GM12878 (cell line): ENCODE data around the gene TADA3. TPM values are rescaled to one million over a fixed set of nuclear protein-coding genes. Genes with fewer than 3 reads are reported as not detected.

Source experiments
- ATAC-seq: fragments of 200-7000 bp; cut with Tn5 transposase; 3 replicates; pipeline ENCODE4 v1.9.1; 2020; ENCODE audit warnings: mild to moderate bottlenecking, moderate library complexity
- BruUV-seq: library from RNA; stranded (reverse); fragments of 400-500 nt; replicated peaks from 2 replicates; lab custom pipeline; 2021; lab: Mats Ljungman, UMichigan
- CTCF ChIA-PET: fragments of 300-600 bp; sonication (Branson Sonifier 250); formaldehyde crosslinking; extraction: SDS; loops from one replicate; lab custom pipeline; 2021; ENCODE audit warnings: inconsistent platforms; lab: Yijun Ruan, JAX
- POLR2A ChIA-PET: fragments of 350-600 bp; formaldehyde crosslinking; extraction: SDS; loops from one replicate; lab custom pipeline; 2021; ENCODE audit warnings: inconsistent platforms; lab: Charles Lee
- RAD21 ChIA-PET: fragments of 300-600 bp; sonication (Branson Sonifier 250); formaldehyde crosslinking; loops from one replicate; lab custom pipeline; 2023; ENCODE audit warnings: antibody characterized with exemption; ENCODE audit not compliant: unreplicated experiment; lab: Charles Lee
- SMC1A ChIA-PET: fragments of 300-600 bp; sonication (Branson Sonifier 250); formaldehyde crosslinking; loops from one replicate; lab custom pipeline; 2023; ENCODE audit not compliant: unreplicated experiment, uncharacterized antibody; lab: Charles Lee
- DNase-seq: peaks from one replicate; pipeline ENCODE4 v3.0.0-alpha.2; 2011; ENCODE audit warnings: low read depth, low spot score
- FAIRE-seq: peaks from 3 replicates; lab custom pipeline; 2011; peaks lifted over from hg19 to GRCh38; lab: Jason Lieb, UNC
- H2AFZ ChIP-seq: 2 replicates; pipeline ENCODE4 v1.6.0; 2011; ENCODE audit warnings: low read depth, low read length, control low read depth; ENCODE audit not compliant: control insufficient read depth
- H3K27ac ChIP-seq: 2 replicates; pipeline ENCODE4 v1.5.1; 2011; ENCODE audit warnings: control low read depth; ENCODE audit not compliant: control insufficient read depth, insufficient read depth
- H3K27me3 ChIP-seq, 2 experiments: replicated peaks in 1 of 2; 2 replicates each; pipeline versions ENCODE4 v1.6.0 to v1.6.1; 2011; ENCODE audit warnings: low read length in 1 of 2; ENCODE audit not compliant: control insufficient read depth in 2 of 2, insufficient read depth in 2 of 2
- H3K36me3 ChIP-seq, 2 experiments: 2 replicates each; pipeline ENCODE4 v1.5.1; 2011; ENCODE audit warnings: low read length in 1 of 2; ENCODE audit not compliant: control insufficient read depth in 2 of 2, insufficient read depth in 2 of 2
- H3K4me1 ChIP-seq: 2 replicates; pipeline ENCODE4 v1.6.1; 2011; ENCODE audit warnings: mild to moderate bottlenecking, low read length, moderate library complexity, mixed read lengths; ENCODE audit not compliant: control insufficient read depth, insufficient read depth
- H3K4me2 ChIP-seq: 2 replicates; pipeline ENCODE4 v1.6.0; 2011; ENCODE audit warnings: control low read depth; ENCODE audit not compliant: control insufficient read depth, insufficient read depth
- H3K4me3 ChIP-seq: fragments of 200-600 bp; sonication (generic); 2 replicates; pipeline ENCODE4 v1.5.1; 2016
- H3K79me2 ChIP-seq: 2 replicates; pipeline ENCODE4 v1.6.0; 2011; ENCODE audit warnings: low read length; ENCODE audit not compliant: control insufficient read depth, insufficient read depth
- H3K9ac ChIP-seq: 2 replicates; pipeline ENCODE4 v1.8.0; 2011; ENCODE audit warnings: low read length, control low read depth, mixed read lengths; ENCODE audit not compliant: control insufficient read depth, insufficient read depth
- H3K9me3 ChIP-seq: replicated peaks from 3 replicates; pipeline ENCODE4 v1.5.1; 2011; ENCODE audit warnings: mild to moderate bottlenecking, low read length; ENCODE audit not compliant: control insufficient read depth, insufficient read depth
- H4K20me1 ChIP-seq: 2 replicates; pipeline ENCODE4 v1.6.0; 2011; ENCODE audit not compliant: control insufficient read depth, insufficient read depth
- BACH1 ChIP-seq: fragments of 450-650 bp; IDR thresholded peaks from 2 replicates; pipeline ENCODE4 v1.6.1; 2017; ENCODE audit warnings: mild to moderate bottlenecking, borderline replicate concordance
- ESRRA ChIP-seq: IDR thresholded peaks from 2 replicates; pipeline ENCODE4 v1.6.1; 2012; ENCODE audit warnings: mild to moderate bottlenecking, low read length, improper control_type of control experiment
- FOXM1 ChIP-seq: IDR thresholded peaks from 2 replicates; pipeline ENCODE4 v1.6.1; 2012; ENCODE audit warnings: low read depth, mild to moderate bottlenecking, inconsistent platforms, low read length, moderate library complexity
- GATAD2B ChIP-seq: fragments of 450-650 bp; conservative IDR thresholded peaks from 2 replicates; pipeline ENCODE4 v1.6.1; 2017; ENCODE audit warnings: low read depth, mild to moderate bottlenecking, moderate library complexity
- HDAC2 ChIP-seq: fragments of 200-600 bp; sonication (generic); IDR thresholded peaks from 2 replicates; pipeline ENCODE4 v1.6.1; 2017
- KAT2A ChIP-seq: conservative IDR thresholded peaks from 2 replicates; pipeline ENCODE4 v1.6.1; 2011; ENCODE audit warnings: low read depth, low read length; ENCODE audit not compliant: control insufficient read depth
- NBN ChIP-seq: fragments of 450-650 bp; IDR thresholded peaks from 2 replicates; pipeline ENCODE4 v1.6.1; 2016
- NFIC ChIP-seq: IDR thresholded peaks from 2 replicates; pipeline ENCODE4 v1.6.1; 2012; ENCODE audit warnings: low read depth, mild to moderate bottlenecking, inconsistent platforms, low read length, moderate library complexity
- NR2F1 ChIP-seq: fragments of 450-650 bp; conservative IDR thresholded peaks from 2 replicates; pipeline ENCODE4 v1.6.1; 2017; ENCODE audit warnings: mild to moderate bottlenecking
- WRNIP1 ChIP-seq: IDR thresholded peaks from 2 replicates; pipeline ENCODE4 v1.6.1; 2011; ENCODE audit warnings: low read depth, low read length, improper control_type of control experiment, borderline replicate concordance
- ZNF217 ChIP-seq: fragments of 450-650 bp; IDR thresholded peaks from 2 replicates; pipeline ENCODE4 v1.6.1; 2017; ENCODE audit warnings: antibody characterized with exemption, mild to moderate bottlenecking
- ZNF622 ChIP-seq: fragments of 450-650 bp; IDR thresholded peaks from 2 replicates; pipeline ENCODE4 v1.6.1; 2017; ENCODE audit warnings: mild to moderate bottlenecking, inconsistent platforms
- WGBS: methylation state at CpG from one replicate; pipeline ENCODE4 v1.1.6; 2016; ENCODE audit warnings: low lambda C conversion rate; ENCODE audit not compliant: insufficient replicate concordance, insufficient coverage; ENCODE audit errors: missing lambda C conversion rate; 5-methylcytosine and 5-hydroxymethylcytosine counted together
- in situ Hi-C: fragments of 300-500 bp; cut with MboI; formaldehyde crosslinking; loops from 9 replicates; pipeline ENCODE4 v1.14.3; 2018; ENCODE audit warnings: mixed read lengths
- intact Hi-C: fragments of 100-400 bp; cut with micrococcal nuclease; formaldehyde crosslinking; loops from one replicate; pipeline ENCODE4 v1.14.2; 2022; ENCODE audit not compliant: unreplicated experiment
- polyA plus RNA-seq, 11 experiments: library from polyadenylated mRNA; depleted of rRNA in 4 of 11; unstranded in 6 of 11; stranded (reverse) in 5 of 11; fragments of >200 nt; fragmentation: Nextera tagmentation in 4 of 11; fragmentation: Illumina TruSeq in 1 of 11; extraction: Ambion mirVana in 4 of 11; extraction: Trizol in 1 of 11; gene quantifications; 1 replicate in 1 of 11; 2 replicates in 10 of 11; pipeline versions ENCODE4 v1.2.1 to v1.2.3, GENCODE V29; 2011 to 2016; ENCODE audit warnings: inconsistent platforms in 2 of 11, missing spikeins in 2 of 11, low read depth in 1 of 11
- total RNA-seq, 4 experiments: library from RNA; depleted of rRNA in 3 of 4; stranded (reverse); fragments of >200 nt in 3 of 4; fragmentation: Illumina TruSeq in 1 of 4; extraction: Trizol in 1 of 4; gene quantifications; 2 replicates each; pipeline versions ENCODE4 v1.2.1 to v1.2.3, GENCODE V29; 2013 to 2021
- TF ChIP-seq, protein P1 (sequence below): fragments of 450-650 bp; IDR thresholded peaks from 2 replicates; pipeline ENCODE4 v1.6.1; 2016; ENCODE audit warnings: mild to moderate bottlenecking
- TF ChIP-seq, protein P2 (sequence below): fragments of 450-650 bp; IDR thresholded peaks from 2 replicates; pipeline ENCODE4 v1.6.1; 2017; ENCODE audit warnings: mild to moderate bottlenecking, low read depth, inconsistent platforms; ENCODE audit not compliant: poor library complexity, severe bottlenecking
- TF ChIP-seq, protein P3 (sequence below): fragments of 450-650 bp; IDR thresholded peaks from 2 replicates; pipeline ENCODE4 v1.6.1; 2017; ENCODE audit warnings: low read depth, mild to moderate bottlenecking, moderate library complexity
- TF ChIP-seq, protein P4 (sequence below): fragments of 450-650 bp; conservative IDR thresholded peaks from 2 replicates; pipeline ENCODE4 v1.6.1; 2017; ENCODE audit warnings: mild to moderate bottlenecking, moderate library complexity

Gene TADA3
- total and polyA plus RNA-seq, 10 of the 15 experiments (the other 5 are each of a cell fraction or from before 2014, with no cell fraction given), result 2.6 to 71.2 (median 51.0) TPM

DNA sequence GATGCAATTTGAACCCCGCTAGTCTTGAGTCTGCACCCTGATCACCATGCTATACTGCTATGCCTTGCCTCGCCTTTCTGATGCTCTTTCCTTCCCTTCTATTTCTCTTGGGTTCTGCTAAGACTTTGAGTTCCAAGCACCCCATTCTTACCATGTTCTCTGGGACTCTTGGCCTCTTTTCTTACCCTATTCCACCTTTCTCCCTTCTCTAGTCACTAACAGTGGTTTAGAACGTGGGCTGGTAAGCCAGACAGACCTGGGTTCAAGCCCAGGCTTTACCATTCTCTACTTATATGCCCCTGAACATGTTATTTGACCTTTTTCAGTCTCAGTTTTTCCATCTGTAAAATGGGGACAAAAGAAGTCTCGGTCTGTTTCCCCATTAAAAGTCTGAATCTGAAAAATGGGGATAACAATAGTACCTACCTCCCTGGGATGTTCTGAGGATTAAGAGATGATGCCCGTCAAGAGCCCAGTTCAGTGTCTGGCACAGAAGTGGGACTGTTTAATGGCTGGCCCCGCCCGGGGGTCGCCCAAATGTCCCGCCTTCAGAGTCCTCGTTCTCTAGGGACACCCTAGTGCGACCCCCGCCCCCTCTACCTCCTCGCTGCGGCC, 376 bp downstream of the TADA3 start:
- Histone ChIP-seq H3K9ac (peak overlapping the region; percentile 97), H3K27ac (peak overlapping the region; percentile 99), H2AFZ (peak overlapping the region; percentile 94), H3K9me3 (no peaks in the 10 kb centered on the region), H3K4me3 (peak overlapping the region; percentile 89), H3K4me1 (peaks cover 14% of the 10 kb centered on the region), H3K27me3 (no peaks in the 10 kb centered on the region), H3K4me2 (peak overlapping the region; percentile 78), H4K20me1 (0 out of 2 replicates have a peak, but pooled peaks cover under 1% of the 10 kb centered on the region), H3K36me3 (peaks cover 6 to 13% of the 10 kb centered on the region in 2 experiments; a peak in 3 of 4 replicates), H3K79me2 (peaks cover 59% of the 10 kb centered on the region)
- CTCF ChIA-PET, result interaction anchor here (1.0 to 3.3 kb wide), 7 partner anchors 10 to 142 kb away, joined by 3 to 15 read pairs (median 4); partner anchors contain the start of gene CRELD1
- DNase-seq (no peak), FAIRE-seq (no peak), ATAC-seq (no peak)
- RAD21 ChIA-PET, result interaction anchor here (0.8 to 1.3 kb wide), 8 partner anchors 12 to 332 kb away, joined by 3 to 10 read pairs (median 6); partner anchors contain the start of genes BRPF1, CRELD1, FANCD2 and OGG1
- intact Hi-C loops, result loop anchor here (1.0 to 5.0 kb wide), 4 partner anchors 42 to 140 kb away; partner anchors contain the start of genes BRPF1 and CRELD1
- 3% methylated on average over 14 of the region's 14 CpGs for WGBS
- in situ Hi-C loops, result no loop called here
- POLR2A ChIA-PET, result interaction anchor here (0.7 to 2.0 kb wide), 11 partner anchors 10 to 400 kb away, joined by 3 to 20 read pairs (median 7); partner anchors contain the start of genes BRPF1, JAGN1, MTMR14 and OGG1
- TSS peak; percentile 86 for BruUV-seq
- SMC1A ChIA-PET, result interaction anchor here (0.9 to 1.8 kb wide), 5 partner anchors 22 to 1852 kb away, joined by 3 to 11 read pairs (median 5); partner anchors contain the start of genes JAGN1, OGG1 and VGLL4
- TF ChIP-seq FOXM1, result 0 out of 2 replicates have a peak, but pooled peaks have one; percentile 7
- no peak for TF ChIP-seq BACH1
- TF ChIP-seq GATAD2B, result peak; percentile 72; the same call in 1 of the 2 replicates
- TF ChIP-seq NFIC, result peak; percentile 10; the same call in 1 of the 2 replicates
- TF ChIP-seq, protein P1, sequence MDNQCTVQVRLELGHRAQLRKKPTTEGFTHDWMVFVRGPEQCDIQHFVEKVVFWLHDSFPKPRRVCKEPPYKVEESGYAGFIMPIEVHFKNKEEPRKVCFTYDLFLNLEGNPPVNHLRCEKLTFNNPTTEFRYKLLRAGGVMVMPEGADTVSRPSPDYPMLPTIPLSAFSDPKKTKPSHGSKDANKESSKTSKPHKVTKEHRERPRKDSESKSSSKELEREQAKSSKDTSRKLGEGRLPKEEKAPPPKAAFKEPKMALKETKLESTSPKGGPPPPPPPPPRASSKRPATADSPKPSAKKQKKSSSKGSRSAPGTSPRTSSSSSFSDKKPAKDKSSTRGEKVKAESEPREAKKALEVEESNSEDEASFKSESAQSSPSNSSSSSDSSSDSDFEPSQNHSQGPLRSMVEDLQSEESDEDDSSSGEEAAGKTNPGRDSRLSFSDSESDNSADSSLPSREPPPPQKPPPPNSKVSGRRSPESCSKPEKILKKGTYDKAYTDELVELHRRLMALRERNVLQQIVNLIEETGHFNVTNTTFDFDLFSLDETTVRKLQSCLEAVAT, result 0 out of 2 replicates have a peak, but pooled peaks have one; percentile 16
- TF ChIP-seq, protein P2, sequence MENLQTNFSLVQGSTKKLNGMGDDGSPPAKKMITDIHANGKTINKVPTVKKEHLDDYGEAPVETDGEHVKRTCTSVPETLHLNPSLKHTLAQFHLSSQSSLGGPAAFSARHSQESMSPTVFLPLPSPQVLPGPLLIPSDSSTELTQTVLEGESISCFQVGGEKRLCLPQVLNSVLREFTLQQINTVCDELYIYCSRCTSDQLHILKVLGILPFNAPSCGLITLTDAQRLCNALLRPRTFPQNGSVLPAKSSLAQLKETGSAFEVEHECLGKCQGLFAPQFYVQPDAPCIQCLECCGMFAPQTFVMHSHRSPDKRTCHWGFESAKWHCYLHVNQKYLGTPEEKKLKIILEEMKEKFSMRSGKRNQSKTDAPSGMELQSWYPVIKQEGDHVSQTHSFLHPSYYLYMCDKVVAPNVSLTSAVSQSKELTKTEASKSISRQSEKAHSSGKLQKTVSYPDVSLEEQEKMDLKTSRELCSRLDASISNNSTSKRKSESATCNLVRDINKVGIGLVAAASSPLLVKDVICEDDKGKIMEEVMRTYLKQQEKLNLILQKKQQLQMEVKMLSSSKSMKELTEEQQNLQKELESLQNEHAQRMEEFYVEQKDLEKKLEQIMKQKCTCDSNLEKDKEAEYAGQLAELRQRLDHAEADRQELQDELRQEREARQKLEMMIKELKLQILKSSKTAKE, result peak; percentile 14
- TF ChIP-seq, protein P3, sequence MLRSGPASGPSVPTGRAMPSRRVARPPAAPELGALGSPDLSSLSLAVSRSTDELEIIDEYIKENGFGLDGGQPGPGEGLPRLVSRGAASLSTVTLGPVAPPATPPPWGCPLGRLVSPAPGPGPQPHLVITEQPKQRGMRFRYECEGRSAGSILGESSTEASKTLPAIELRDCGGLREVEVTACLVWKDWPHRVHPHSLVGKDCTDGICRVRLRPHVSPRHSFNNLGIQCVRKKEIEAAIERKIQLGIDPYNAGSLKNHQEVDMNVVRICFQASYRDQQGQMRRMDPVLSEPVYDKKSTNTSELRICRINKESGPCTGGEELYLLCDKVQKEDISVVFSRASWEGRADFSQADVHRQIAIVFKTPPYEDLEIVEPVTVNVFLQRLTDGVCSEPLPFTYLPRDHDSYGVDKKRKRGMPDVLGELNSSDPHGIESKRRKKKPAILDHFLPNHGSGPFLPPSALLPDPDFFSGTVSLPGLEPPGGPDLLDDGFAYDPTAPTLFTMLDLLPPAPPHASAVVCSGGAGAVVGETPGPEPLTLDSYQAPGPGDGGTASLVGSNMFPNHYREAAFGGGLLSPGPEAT, result no peak
- no peak for TF ChIP-seq KAT2A
- no peak for TF ChIP-seq ESRRA
- no peak for TF ChIP-seq WRNIP1
- peak; percentile 38 for TF ChIP-seq NR2F1
- TF ChIP-seq NBN, result peak; percentile 0; the same call in 1 of the 2 replicates
- 0 out of 2 replicates have a peak, but pooled peaks have one; percentile 50 for TF ChIP-seq HDAC2
- no peak for TF ChIP-seq ZNF622
- peak; percentile 51; the same call in 1 of the 2 replicates for TF ChIP-seq ZNF217
- TF ChIP-seq, protein P4, sequence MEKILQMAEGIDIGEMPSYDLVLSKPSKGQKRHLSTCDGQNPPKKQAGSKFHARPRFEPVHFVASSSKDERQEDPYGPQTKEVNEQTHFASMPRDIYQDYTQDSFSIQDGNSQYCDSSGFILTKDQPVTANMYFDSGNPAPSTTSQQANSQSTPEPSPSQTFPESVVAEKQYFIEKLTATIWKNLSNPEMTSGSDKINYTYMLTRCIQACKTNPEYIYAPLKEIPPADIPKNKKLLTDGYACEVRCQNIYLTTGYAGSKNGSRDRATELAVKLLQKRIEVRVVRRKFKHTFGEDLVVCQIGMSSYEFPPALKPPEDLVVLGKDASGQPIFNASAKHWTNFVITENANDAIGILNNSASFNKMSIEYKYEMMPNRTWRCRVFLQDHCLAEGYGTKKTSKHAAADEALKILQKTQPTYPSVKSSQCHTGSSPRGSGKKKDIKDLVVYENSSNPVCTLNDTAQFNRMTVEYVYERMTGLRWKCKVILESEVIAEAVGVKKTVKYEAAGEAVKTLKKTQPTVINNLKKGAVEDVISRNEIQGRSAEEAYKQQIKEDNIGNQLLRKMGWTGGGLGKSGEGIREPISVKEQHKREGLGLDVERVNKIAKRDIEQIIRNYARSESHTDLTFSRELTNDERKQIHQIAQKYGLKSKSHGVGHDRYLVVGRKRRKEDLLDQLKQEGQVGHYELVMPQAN, result 0 out of 2 replicates have a peak, but pooled peaks have one; percentile 84
